Large intestine (tissue), 3 donors: ENCODE results near the gene EEF1A2. TPM values are rescaled to one million over a fixed set of nuclear protein-coding genes. Genes with fewer than 3 reads are reported as not detected.

ENCODE experiments used
- DNase-seq, 2 donors: peaks; one replicate each; pipeline versions ENCODE4 v3.0.0 to v3.0.0-alpha.2; 2013
- H3K27ac ChIP-seq: one replicate; pipeline ENCODE4 v1.5.1; 2013; ENCODE audit warnings: low read length
- H3K27me3 ChIP-seq: 2 replicates; pipeline ENCODE4 v1.6.1; 2013; ENCODE audit warnings: low read length; ENCODE audit not compliant: control insufficient read depth, insufficient read depth
- H3K36me3 ChIP-seq: 2 replicates; pipeline ENCODE4 v1.6.1; 2013; ENCODE audit warnings: low read length; ENCODE audit not compliant: control insufficient read depth, insufficient read depth
- H3K4me1 ChIP-seq: one replicate; pipeline ENCODE4 v1.6.1; 2013; ENCODE audit warnings: low read length; ENCODE audit not compliant: control insufficient read depth, insufficient read depth
- H3K4me3 ChIP-seq: one replicate; pipeline ENCODE4 v1.5.1; 2013; ENCODE audit warnings: low read length
- H3K9me3 ChIP-seq: one replicate; pipeline ENCODE4 v1.6.1; 2013; ENCODE audit warnings: mild to moderate bottlenecking, low read depth, low read length, moderate library complexity; ENCODE audit not compliant: control insufficient read depth
- WGBS: methylation state at CpG from one replicate; pipeline ENCODE4 v1.1.5; 2013; ENCODE audit warnings: low lambda C conversion rate; ENCODE audit not compliant: insufficient coverage; 5-methylcytosine and 5-hydroxymethylcytosine counted together
- polyA plus RNA-seq: library from polyadenylated mRNA; unstranded; fragments of 120-200 nt; gene quantifications from one replicate; pipeline ENCODE4 v1.2.1, GENCODE V29; 2013

The EEF1A2 gene
- polyA plus RNA-seq, 1 donor, result 29.7 TPM

- H3K27me3 ChIP-seq, result peaks cover 58% of the 10 kb centered on the region
- WGBS, result no CpG with 5 or more reads among the region's 22 CpGs
Measured at GRCh38 chr20:63469019-63469712, 29.7 kb downstream of the EEF1A2 start.

GRCh38 chr20:63468421-63468820 lies 30.5 kb downstream of the EEF1A2 start:
- Histone ChIP-seq H3K4me1 (no peaks in the 10 kb centered on the region), H3K9me3 (no peaks in the 10 kb centered on the region), H3K36me3 (no peaks in the 10 kb centered on the region), H3K27ac (no peak overlapping the region), H3K4me3 (no peak overlapping the region), H3K27me3 (peaks cover 58% of the 10 kb centered on the region)
- WGBS, result no CpG with 5 or more reads among the region's 12 CpGs
- no peak for DNase-seq

More at GRCh38 chr20:63469019-63469712, 29.7 kb downstream of the EEF1A2 start:
- Histone ChIP-seq H3K9me3 (no peaks in the 10 kb centered on the region), H3K27ac (no peak overlapping the region), H3K4me1 (no peaks in the 10 kb centered on the region), H3K4me3 (no peak overlapping the region), H3K36me3 (no peaks in the 10 kb centered on the region)
- DNase-seq, result no peak

GRCh38 chr20:63467294-63468083 lies 31.4 kb downstream of the EEF1A2 start:
- no peak overlapping the region for H3K27ac ChIP-seq
- peaks cover 62% of the 10 kb centered on the region for H3K27me3 ChIP-seq
- H3K36me3 ChIP-seq, result no peaks in the 10 kb centered on the region
- H3K4me1 ChIP-seq, result no peaks in the 10 kb centered on the region
- no CpG with 5 or more reads among the region's 19 CpGs for WGBS
- no peak for DNase-seq
- no peaks in the 10 kb centered on the region for H3K9me3 ChIP-seq
- no peak overlapping the region for H3K4me3 ChIP-seq

- Histone ChIP-seq H3K4me1 (no peaks in the 10 kb centered on the region), H3K27me3 (peaks cover 61% of the 10 kb centered on the region), H3K36me3 (no peaks in the 10 kb centered on the region), H3K9me3 (no peaks in the 10 kb centered on the region), H3K4me3 (no peak overlapping the region), H3K27ac (no peak overlapping the region)
- DNase-seq, result no peak
- no CpG with 5 or more reads among the region's 17 CpGs for WGBS
Measured at GRCh38 chr20:63466861-63467260, 32.0 kb downstream of the EEF1A2 start.

GRCh38 chr20:63466250-63466825 lies 32.5 kb downstream of the EEF1A2 start:
- no peaks in the 10 kb centered on the region for H3K4me1 ChIP-seq
- H3K27me3 ChIP-seq, result peaks cover 60% of the 10 kb centered on the region
- H3K27ac ChIP-seq, result no peak overlapping the region
- no CpG with 5 or more reads among the region's 55 CpGs for WGBS
- H3K9me3 ChIP-seq, result no peaks in the 10 kb centered on the region
- H3K4me3 ChIP-seq, result no peak overlapping the region
- H3K36me3 ChIP-seq, result no peaks in the 10 kb centered on the region
- DNase-seq, result no peak

- peaks cover 60% of the 10 kb centered on the region for H3K27me3 ChIP-seq
- no peak overlapping the region for H3K27ac ChIP-seq
- H3K4me3 ChIP-seq, result no peak overlapping the region
- WGBS, result no CpG with 5 or more reads among the region's 56 CpGs
- H3K9me3 ChIP-seq, result no peaks in the 10 kb centered on the region
- H3K4me1 ChIP-seq, result no peaks in the 10 kb centered on the region
- DNase-seq, result no peak
- H3K36me3 ChIP-seq, result no peaks in the 10 kb centered on the region
Measured at GRCh38 chr20:63465380-63466249, 33.3 kb downstream of the EEF1A2 start.

GRCh38 chr20:63464289-63464635 lies 34.6 kb downstream of the EEF1A2 start:
- no peak overlapping the region for H3K4me3 ChIP-seq
- no peaks in the 10 kb centered on the region for H3K4me1 ChIP-seq
- H3K27me3 ChIP-seq, result peaks cover 49% of the 10 kb centered on the region
- H3K27ac ChIP-seq, result no peak overlapping the region
- no peaks in the 10 kb centered on the region for H3K36me3 ChIP-seq
- WGBS, result no CpG with 5 or more reads among the region's 12 CpGs
- no peaks in the 10 kb centered on the region for H3K9me3 ChIP-seq
- no peak for DNase-seq

GRCh38 chr20:63463400-63464288 lies 35.2 kb downstream of the EEF1A2 start:
- DNase-seq, result no peak
- no peak overlapping the region for H3K4me3 ChIP-seq
- H3K27me3 ChIP-seq, result peaks cover 43% of the 10 kb centered on the region
- H3K4me1 ChIP-seq, result no peaks in the 10 kb centered on the region
- no peaks in the 10 kb centered on the region for H3K9me3 ChIP-seq
- no peak overlapping the region for H3K27ac ChIP-seq
- H3K36me3 ChIP-seq, result no peaks in the 10 kb centered on the region
- no CpG with 5 or more reads among the region's 22 CpGs for WGBS

- no CpG with 5 or more reads among the region's 2 CpGs for WGBS
- Histone ChIP-seq H3K27me3 (peaks cover 43% of the 10 kb centered on the region), H3K4me1 (no peaks in the 10 kb centered on the region), H3K4me3 (no peak overlapping the region), H3K36me3 (no peaks in the 10 kb centered on the region), H3K27ac (no peak overlapping the region), H3K9me3 (no peaks in the 10 kb centered on the region)
- DNase-seq, result no peak
Measured at GRCh38 chr20:63462244-63462643, 36.6 kb downstream of the EEF1A2 start.
